ENCODE results near the gene MIDN.
A peak's percentile ranks its signal among the peaks of the same experiment; 100 is the strongest.

Gene MIDN

GRCh38 chr19:1244693-1245451, 3.5 kb upstream of the MIDN start:
- DNase-seq = peak in 16 of 56 donors; percentile 20 to 75 (median 38)

GRCh38 chr19:1245494-1246264, 2.7 kb upstream of the MIDN start:
- peak in 1 of 56 donors; percentile 57 for DNase-seq

GRCh38 chr19:1246265-1247087, 1.9 kb upstream of the MIDN start:
- DNase-seq = peak in 2 of 56 donors; percentile 36 to 46

- DNase-seq = no peak
These were observed 640 bp upstream of the MIDN start for GRCh38 chr19:1247748-1248138.

GRCh38 chr19:1248786-1249297, 459 bp downstream of the MIDN start:
- DNase-seq = peak in 44 of 56 donors; percentile 16 to 89 (median 75)

- peak in 55 of 56 donors; percentile 54 to 95 (median 86) for DNase-seq
These were observed 1.1 kb downstream of the MIDN start for GRCh38 chr19:1249298-1249989.

- DNase-seq = no peak
These were observed 1.6 kb downstream of the MIDN start for GRCh38 chr19:1249990-1250436.

GRCh38 chr19:1250437-1251260, 2.3 kb downstream of the MIDN start:
- peak in 49 of 56 donors; percentile 19 to 76 (median 47) for DNase-seq

- DNase-seq = peak in 44 of 56 donors; percentile 27 to 83 (median 54)
These were observed 3.2 kb downstream of the MIDN start for GRCh38 chr19:1251330-1252220.

GRCh38 chr19:1252221-1252820, 3.9 kb downstream of the MIDN start:
- DNase-seq = peak in 54 of 56 donors; percentile 68 to 97 (median 85)

GRCh38 chr19:1252821-1253513, 4.6 kb downstream of the MIDN start:
- DNase-seq = peak; percentile 42 to 98 (median 89)

- DNase-seq = peak in 2 of 56 donors; percentile 54 to 66
These were observed 5.2 kb downstream of the MIDN start for GRCh38 chr19:1253514-1254080.

GRCh38 chr19:1254081-1254527, 5.7 kb downstream of the MIDN start:
- DNase-seq = peak in 32 of 56 donors; percentile 18 to 81 (median 48)

GRCh38 chr19:1254530-1255185, 6.3 kb downstream of the MIDN start:
- peak in 1 of 56 donors; percentile 32 for DNase-seq

GRCh38 chr19:1255186-1256161, 7.1 kb downstream of the MIDN start:
- peak in 54 of 56 donors; percentile 26 to 94 (median 81) for DNase-seq
